Progenitor cell of endocrine pancreas (in vitro differentiated cells): ENCODE measurements around the gene TEX101. TPM values are rescaled to one million over a fixed set of nuclear protein-coding genes. Genes with fewer than 3 reads are reported as not detected.

Source experiments
- DNase-seq: peaks from one replicate; pipeline ENCODE4 v3.0.0; 2021; ENCODE audit warnings: low spot score; ENCODE audit not compliant: unreplicated experiment
- H3K27ac Mint-ChIP-seq: 2 replicates; pipeline ENCODE4 v1.8.0; 2021; ENCODE audit warnings: mild to moderate bottlenecking, moderate library complexity, mixed read lengths
- H3K27me3 Mint-ChIP-seq: 2 replicates; pipeline ENCODE4 v1.8.0; 2021; ENCODE audit warnings: mixed read lengths
- H3K36me3 Mint-ChIP-seq: 2 replicates; pipeline ENCODE4 v1.8.0; 2022; ENCODE audit warnings: mixed read lengths; ENCODE audit not compliant: insufficient read depth
- H3K4me1 Mint-ChIP-seq: 2 replicates; pipeline ENCODE4 v1.8.0; 2021; ENCODE audit warnings: low read depth, mixed read lengths
- H3K4me3 Mint-ChIP-seq: 2 replicates; pipeline ENCODE4 v1.8.0; 2021; ENCODE audit warnings: low read depth, mild to moderate bottlenecking, moderate library complexity, mixed read lengths
- H3K9me3 Mint-ChIP-seq: 2 replicates; pipeline ENCODE4 v1.8.0; 2021; ENCODE audit warnings: low read depth, mixed read lengths
- total RNA-seq: library from RNA; stranded (reverse); gene quantifications from 2 replicates; pipeline ENCODE4 v1.2.1, GENCODE V29; 2021
- TF ChIP-seq, protein P1 (sequence below): fragments of 200-600 bp; sonication (generic); IDR thresholded peaks from one replicate; pipeline ENCODE4 v1.5.0; 2021; ENCODE audit warnings: antibody characterized with exemption, mild to moderate bottlenecking; ENCODE audit not compliant: unreplicated experiment

TEX101 gene
- total RNA-seq, 1 donor from 2014 or later: not detected

DNA sequence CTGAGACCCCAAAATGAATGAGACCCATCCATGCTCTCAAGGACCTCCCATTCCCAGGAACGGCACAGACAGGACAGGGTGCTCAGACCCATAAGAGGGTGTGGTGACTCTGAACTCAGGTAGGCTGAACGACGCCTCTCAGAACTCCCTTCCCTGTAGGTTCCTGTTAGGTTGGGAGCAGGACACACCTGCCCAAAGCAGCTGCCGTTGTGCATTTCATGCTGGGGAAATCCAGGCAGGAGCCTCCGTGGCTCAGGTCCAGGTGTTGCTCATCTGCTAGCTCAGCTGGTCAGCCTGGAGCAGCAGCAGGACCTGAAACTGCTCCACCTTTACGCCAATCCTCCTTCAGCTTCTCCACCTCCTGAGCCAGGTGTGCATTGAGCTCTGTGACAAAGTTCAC is 19.1 kb upstream of the TEX101 start:
- Mint-ChIP-seq H3K4me1 (no peaks in the 10 kb centered on the region), H3K27me3 (peaks cover 8% of the 10 kb centered on the region), H3K36me3 (no peaks in the 10 kb centered on the region), H3K4me3 (no peak overlapping the region), H3K27ac (no peak overlapping the region), H3K9me3 (peaks cover 12% of the 10 kb centered on the region)
- DNase-seq: no peak
- TF ChIP-seq, protein P1, sequence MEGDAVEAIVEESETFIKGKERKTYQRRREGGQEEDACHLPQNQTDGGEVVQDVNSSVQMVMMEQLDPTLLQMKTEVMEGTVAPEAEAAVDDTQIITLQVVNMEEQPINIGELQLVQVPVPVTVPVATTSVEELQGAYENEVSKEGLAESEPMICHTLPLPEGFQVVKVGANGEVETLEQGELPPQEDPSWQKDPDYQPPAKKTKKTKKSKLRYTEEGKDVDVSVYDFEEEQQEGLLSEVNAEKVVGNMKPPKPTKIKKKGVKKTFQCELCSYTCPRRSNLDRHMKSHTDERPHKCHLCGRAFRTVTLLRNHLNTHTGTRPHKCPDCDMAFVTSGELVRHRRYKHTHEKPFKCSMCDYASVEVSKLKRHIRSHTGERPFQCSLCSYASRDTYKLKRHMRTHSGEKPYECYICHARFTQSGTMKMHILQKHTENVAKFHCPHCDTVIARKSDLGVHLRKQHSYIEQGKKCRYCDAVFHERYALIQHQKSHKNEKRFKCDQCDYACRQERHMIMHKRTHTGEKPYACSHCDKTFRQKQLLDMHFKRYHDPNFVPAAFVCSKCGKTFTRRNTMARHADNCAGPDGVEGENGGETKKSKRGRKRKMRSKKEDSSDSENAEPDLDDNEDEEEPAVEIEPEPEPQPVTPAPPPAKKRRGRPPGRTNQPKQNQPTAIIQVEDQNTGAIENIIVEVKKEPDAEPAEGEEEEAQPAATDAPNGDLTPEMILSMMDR: no peak

DNA sequence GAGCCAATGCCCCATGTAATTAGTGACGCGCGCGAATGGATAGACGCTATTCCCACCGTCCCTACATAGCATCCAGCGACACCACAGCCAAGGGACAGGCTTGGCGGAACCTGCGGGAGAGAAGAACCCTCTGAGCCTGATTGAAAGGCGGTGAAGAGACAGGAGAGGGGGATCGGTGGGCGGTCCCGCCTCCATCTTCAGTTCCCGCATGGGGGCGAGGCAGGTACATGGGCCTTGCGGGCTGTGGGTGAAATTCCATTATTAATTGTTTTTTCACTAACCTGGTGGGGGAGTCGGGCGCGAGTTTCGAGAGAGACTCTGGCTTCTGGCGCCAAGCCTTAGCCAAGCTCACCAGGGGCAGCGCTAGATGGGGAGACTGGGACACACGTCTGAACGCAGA is 8.4 kb upstream of the TEX101 start:
- Mint-ChIP-seq H3K9me3 (peaks cover 13% of the 10 kb centered on the region), H3K27me3 (no peaks in the 10 kb centered on the region), H3K27ac (no peak overlapping the region), H3K4me3 (no peak overlapping the region), H3K36me3 (peaks cover 3% of the 10 kb centered on the region), H3K4me1 (peaks cover 7% of the 10 kb centered on the region)
- TF ChIP-seq, protein P1: no peak
- no peak for DNase-seq

DNA sequence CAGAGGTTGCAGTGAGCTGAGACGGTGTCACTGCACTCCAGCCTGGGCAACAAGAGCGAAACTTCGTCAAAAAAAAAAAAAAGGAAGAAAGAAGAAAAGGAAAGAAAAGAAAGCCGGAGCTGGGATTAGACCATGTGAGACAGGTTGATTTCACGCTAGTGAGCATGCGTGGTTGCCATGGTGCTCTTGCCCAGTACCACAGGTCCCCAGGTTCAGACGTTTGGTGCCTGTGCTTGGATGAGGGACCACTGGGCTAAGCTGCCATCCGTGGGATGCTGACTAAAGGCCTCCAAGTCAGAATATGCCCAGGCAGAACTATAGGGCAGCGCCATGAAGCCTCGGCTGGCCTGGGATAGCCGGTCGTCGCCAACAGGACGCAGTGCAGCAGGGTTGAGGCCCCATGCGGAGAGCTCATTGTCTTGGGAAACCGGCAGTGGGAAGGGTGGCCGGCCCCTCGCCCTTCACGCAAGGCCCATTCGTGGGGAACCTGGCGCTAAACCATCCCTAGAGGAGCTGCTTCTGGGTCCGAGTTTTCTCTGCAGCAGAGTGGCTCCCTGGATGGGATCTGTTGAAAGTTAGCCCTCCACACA is 7.2 kb upstream of the TEX101 start:
- TF ChIP-seq, protein P1: no peak
- H3K4me1 Mint-ChIP-seq: peaks cover 6% of the 10 kb centered on the region

DNA sequence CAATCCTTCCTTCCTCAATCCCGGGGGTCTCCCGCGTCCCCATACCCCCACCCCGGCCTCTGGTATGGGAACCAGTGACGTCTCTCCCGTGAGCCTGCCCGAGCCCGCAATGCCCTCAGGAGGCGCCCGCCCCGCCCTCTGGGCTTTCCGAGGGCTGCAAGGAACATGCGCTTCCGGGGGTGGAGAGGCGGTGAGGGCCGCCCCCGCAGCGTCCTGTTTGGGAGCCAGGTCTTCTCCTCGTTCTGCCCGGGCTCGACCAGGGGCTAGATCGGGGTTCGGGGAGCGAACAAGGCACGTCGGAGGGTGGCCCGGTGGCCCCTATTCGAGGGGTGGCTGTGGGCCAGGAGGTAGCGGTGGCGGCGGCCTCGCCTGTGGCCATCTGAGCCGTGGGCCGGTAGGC is 6.6 kb upstream of the TEX101 start:
- peaks cover 3% of the 10 kb centered on the region for H3K36me3 Mint-ChIP-seq
- no peaks in the 10 kb centered on the region for H3K27me3 Mint-ChIP-seq
- peaks cover 16% of the 10 kb centered on the region for H3K9me3 Mint-ChIP-seq
- H3K4me1 Mint-ChIP-seq: peaks cover 2% of the 10 kb centered on the region
- TF ChIP-seq, protein P1: no peak
- no peak overlapping the region for H3K27ac Mint-ChIP-seq
- DNase-seq: no peak
- no peak overlapping the region for H3K4me3 Mint-ChIP-seq

More for the DNA sequence above, 7.2 kb upstream of the TEX101 start:
- peaks cover 14% of the 10 kb centered on the region for H3K9me3 Mint-ChIP-seq
- H3K27me3 Mint-ChIP-seq: no peaks in the 10 kb centered on the region
- no peak overlapping the region for H3K4me3 Mint-ChIP-seq
- no peak for DNase-seq
- H3K36me3 Mint-ChIP-seq: peaks cover 3% of the 10 kb centered on the region
- H3K27ac Mint-ChIP-seq: no peak overlapping the region

DNA sequence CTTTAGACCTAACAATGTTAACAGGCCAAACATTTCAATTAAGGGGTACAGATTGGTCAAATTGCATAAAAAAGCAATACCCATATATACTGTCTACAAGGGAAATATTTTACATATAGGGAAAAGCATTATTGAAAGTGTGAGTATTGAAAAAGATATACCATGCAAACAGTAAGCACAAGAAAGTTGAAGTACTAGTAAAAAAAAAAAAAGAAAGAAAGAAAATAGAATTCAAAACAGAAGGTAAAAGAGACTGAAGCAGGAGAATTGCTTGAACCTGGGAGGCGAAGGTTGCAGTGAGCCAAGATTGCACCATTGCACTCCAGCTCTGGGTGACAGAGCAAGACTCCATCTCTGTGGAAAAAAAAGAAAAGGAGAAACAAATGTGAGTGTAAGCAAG is 5.3 kb upstream of the TEX101 start:
- no peak overlapping the region for H3K27ac Mint-ChIP-seq
- DNase-seq: no peak
- H3K36me3 Mint-ChIP-seq: peaks cover 3% of the 10 kb centered on the region
- no peaks in the 10 kb centered on the region for H3K27me3 Mint-ChIP-seq
- no peaks in the 10 kb centered on the region for H3K4me1 Mint-ChIP-seq
- H3K9me3 Mint-ChIP-seq: peaks cover 19% of the 10 kb centered on the region
- no peak overlapping the region for H3K4me3 Mint-ChIP-seq
- TF ChIP-seq, protein P1: no peak
